ENCODE measurements around the gene ADISSP.

GRCh38 chr20:3759884-3760283 lies 7.7 kb downstream of the ADISSP start:
- TF ChIP-seq CTCF (IDR thresholded peaks at IDR 0.05; ENCODE audit: extremely low read depth in 1 of 2, insufficient read depth in 1 of 2, low read depth in 1 of 2, low read length in 2 of 2) (no peak), EZH2 (IDR thresholded peaks at IDR 0.05; ENCODE audit: borderline replicate concordance, low read depth, low read length, severe bottlenecking) (no peak), POLR2AphosphoS5 (IDR thresholded peaks at IDR 0.05; ENCODE audit: insufficient read depth, low read depth, low read length) (no peak), MAX (IDR thresholded peaks at IDR 0.05; ENCODE audit: insufficient read depth, insufficient read length) (no peak)

All from endothelial cell of umbilical vein (primary cell).